Rectal smooth muscle tissue (tissue), 1 donor: ENCODE data around the gene FAM120A.

Experiments used
- H3K27ac ChIP-seq: one replicate; pipeline ENCODE4 v1.7.0; 2013; ENCODE audit warnings: low read depth, low read length, inconsistent platforms
- H3K27me3 ChIP-seq: one replicate; pipeline ENCODE4 v1.7.0; 2013; ENCODE audit warnings: low read length; ENCODE audit not compliant: control insufficient read depth, insufficient read depth
- H3K36me3 ChIP-seq: one replicate; pipeline ENCODE4 v1.7.0; 2013; ENCODE audit warnings: low read length; ENCODE audit not compliant: control insufficient read depth, insufficient read depth
- H3K4me1 ChIP-seq: one replicate; pipeline ENCODE4 v1.7.0; 2013; ENCODE audit warnings: low read length; ENCODE audit not compliant: control insufficient read depth, insufficient read depth
- H3K4me3 ChIP-seq: one replicate; pipeline ENCODE4 v1.7.0; 2013; ENCODE audit warnings: low read length
- H3K9ac ChIP-seq: one replicate; pipeline ENCODE4 v1.7.0; 2013; ENCODE audit warnings: low read length

The FAM120A gene

DNA sequence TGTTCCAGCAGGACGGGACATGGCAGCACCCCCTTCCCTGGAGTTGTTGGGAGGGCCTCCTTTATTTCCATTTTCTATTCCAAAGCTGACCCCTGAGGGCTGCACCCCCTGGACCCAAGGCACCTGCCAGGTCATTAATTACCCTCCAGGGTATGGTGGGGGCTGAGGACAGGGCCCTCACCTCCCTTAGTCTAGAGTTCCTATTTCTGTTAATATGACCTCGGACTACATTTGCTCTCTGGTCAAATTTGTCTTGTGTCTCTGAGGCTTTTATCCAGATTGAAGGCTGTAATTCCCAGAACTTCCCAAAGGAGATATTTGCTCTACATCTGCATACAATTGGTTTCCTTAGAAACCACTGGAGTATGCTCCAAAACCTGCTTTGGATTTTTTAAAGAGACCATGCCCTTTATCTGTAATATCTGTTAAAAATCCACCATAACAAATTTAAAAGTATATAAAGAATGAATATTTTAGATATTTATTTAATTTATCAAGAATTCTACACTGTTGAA lies 141.7 kb downstream of the FAM120A start:
- H3K4me1 ChIP-seq, result no peaks in the 10 kb centered on the region
- no peak overlapping the region for H3K9ac ChIP-seq
- no peak overlapping the region for H3K27ac ChIP-seq
- no peak overlapping the region for H3K4me3 ChIP-seq
- no peaks in the 10 kb centered on the region for H3K27me3 ChIP-seq
- H3K36me3 ChIP-seq, result no peaks in the 10 kb centered on the region

DNA sequence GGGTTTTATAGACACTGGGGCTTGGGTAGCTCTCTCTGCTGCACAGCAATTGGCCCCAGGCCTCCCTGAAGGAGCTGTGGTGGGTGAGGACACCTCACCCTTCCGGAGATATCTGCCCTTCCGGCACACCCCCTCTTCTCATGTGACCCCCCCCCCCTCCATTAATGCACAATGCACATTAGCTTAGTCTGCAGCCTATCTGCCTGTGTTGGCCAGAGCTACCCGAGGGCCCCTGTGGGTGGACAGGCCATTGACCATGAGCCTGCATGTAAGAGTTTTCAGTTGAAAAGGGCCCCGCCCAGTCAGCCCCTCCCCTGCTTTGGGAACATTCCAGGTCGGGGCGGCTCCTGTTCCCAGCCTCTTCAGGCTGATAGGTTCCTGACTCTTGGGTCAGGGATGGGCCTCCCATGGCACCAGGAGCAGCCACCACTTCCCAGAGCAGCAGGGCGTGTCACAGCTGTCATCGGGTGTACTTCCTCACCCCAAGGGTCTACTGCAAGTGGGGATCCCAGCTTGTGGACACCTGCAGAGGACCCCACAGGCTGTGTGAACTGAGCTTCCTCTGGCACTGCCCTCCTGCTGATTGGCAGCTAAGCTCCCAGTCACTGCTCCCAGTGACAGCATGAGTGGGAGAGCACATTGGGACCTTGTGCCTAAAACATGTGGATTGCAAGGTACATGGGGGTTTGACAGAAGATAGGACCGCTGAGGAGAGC lies 142.7 kb downstream of the FAM120A start:
- H3K27me3 ChIP-seq, result no peaks in the 10 kb centered on the region
- no peak overlapping the region for H3K9ac ChIP-seq
- no peak overlapping the region for H3K4me3 ChIP-seq
- H3K4me1 ChIP-seq, result no peaks in the 10 kb centered on the region
- no peaks in the 10 kb centered on the region for H3K36me3 ChIP-seq
- H3K27ac ChIP-seq, result no peak overlapping the region

DNA sequence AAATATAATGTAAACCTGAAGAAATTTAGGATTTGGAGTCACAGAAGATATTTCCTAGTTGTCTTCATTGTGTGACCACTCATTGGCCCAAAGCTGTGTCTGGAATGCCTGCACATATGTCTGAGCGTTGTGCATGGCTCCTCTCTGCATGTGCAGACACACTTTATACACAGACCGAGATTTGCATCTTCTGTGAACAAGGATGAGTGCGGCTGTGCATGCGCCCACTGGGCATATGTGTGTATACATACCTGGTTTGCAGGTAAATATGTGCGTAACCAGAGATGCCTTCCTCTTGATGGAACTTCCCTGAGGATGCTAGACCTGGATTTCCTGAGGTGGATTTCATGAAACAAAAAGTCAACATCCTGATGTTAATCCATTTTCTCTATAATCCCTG lies 144.0 kb downstream of the FAM120A start:
- H3K36me3 ChIP-seq, result no peaks in the 10 kb centered on the region
- H3K27ac ChIP-seq, result no peak overlapping the region
- no peak overlapping the region for H3K4me3 ChIP-seq
- H3K9ac ChIP-seq, result no peak overlapping the region
- H3K4me1 ChIP-seq, result no peaks in the 10 kb centered on the region
- H3K27me3 ChIP-seq, result no peaks in the 10 kb centered on the region

DNA sequence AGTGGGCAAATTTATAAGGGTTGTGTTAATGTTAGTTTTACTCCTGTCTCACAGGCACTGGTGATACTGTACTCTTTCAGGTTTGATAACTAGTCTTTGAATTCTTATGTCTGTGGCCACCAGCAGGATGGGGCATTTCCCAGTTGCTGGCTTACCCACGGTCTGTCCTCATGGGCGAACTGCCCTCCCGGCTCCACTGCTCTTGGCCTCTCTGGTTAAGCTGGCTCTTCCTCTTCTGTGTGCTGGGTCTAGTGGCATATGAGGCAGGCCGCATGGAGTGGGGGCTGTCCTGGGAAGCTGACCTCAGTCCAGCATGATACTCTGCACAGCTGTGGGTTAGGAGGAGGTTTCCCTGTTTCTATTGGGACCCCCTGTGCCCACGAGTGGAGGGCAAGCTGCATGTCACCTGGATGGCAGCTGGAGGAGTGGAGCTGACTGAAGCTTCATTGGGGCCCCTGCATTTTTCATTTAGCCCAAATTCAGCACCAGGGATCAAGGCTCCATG lies 144.4 kb downstream of the FAM120A start:
- Histone ChIP-seq H3K27me3 (no peaks in the 10 kb centered on the region), H3K27ac (no peak overlapping the region), H3K9ac (no peak overlapping the region), H3K4me1 (no peaks in the 10 kb centered on the region), H3K36me3 (no peaks in the 10 kb centered on the region), H3K4me3 (no peak overlapping the region)

DNA sequence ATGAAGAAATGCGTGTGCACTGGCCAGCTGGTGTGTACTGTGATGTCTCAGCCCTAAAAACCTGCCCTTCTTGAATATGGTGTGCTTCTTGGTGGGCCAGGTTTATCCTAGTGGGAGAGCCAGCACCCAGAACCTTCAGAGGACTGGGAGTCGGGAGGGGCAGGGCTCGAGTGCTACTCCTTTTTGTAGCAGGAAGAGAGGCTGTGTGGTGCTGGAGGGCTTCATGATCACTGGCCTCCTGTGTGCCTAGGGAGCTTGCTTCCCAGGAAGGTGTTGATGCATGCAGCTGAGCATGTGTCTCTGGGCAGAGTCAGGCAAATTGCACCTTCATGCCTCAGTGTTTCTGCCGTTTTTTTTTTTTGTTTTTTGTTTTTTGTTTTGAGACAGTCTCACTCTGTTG lies 144.9 kb downstream of the FAM120A start:
- Histone ChIP-seq H3K27me3 (no peaks in the 10 kb centered on the region), H3K27ac (no peak overlapping the region), H3K9ac (no peak overlapping the region), H3K36me3 (no peaks in the 10 kb centered on the region), H3K4me3 (no peak overlapping the region), H3K4me1 (no peaks in the 10 kb centered on the region)

DNA sequence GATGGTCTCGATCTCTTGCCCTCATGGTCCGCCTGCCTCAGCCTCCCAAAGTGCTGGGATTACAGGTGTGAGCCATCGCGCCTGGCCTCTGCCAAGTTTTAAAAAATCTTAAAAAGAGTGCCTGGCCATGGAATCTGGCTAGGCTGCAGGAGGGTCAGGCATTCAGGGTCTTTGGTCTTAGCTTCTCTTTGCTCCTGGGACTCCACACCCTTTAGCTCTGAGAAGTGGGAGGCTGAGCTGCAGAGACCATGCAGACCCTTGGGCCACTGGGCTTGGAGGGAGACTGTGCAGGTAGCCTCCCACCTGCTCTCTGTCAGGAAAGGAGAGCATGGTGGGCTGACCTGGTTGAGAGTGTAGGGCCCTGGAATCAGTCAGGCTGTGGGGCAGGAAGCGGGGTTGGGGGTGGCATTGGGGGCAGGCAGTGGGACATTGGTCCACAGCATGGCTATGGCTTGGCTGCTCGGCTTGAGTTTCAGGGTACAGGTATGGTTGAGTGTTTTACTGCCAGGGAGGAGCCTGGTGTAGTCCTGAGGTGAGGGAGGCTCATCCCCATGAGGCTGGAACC lies 145.7 kb downstream of the FAM120A start:
- H3K27ac ChIP-seq, result no peak overlapping the region
- H3K27me3 ChIP-seq, result no peaks in the 10 kb centered on the region
- H3K9ac ChIP-seq, result no peak overlapping the region
- no peaks in the 10 kb centered on the region for H3K36me3 ChIP-seq
- no peaks in the 10 kb centered on the region for H3K4me1 ChIP-seq
- no peak overlapping the region for H3K4me3 ChIP-seq

DNA sequence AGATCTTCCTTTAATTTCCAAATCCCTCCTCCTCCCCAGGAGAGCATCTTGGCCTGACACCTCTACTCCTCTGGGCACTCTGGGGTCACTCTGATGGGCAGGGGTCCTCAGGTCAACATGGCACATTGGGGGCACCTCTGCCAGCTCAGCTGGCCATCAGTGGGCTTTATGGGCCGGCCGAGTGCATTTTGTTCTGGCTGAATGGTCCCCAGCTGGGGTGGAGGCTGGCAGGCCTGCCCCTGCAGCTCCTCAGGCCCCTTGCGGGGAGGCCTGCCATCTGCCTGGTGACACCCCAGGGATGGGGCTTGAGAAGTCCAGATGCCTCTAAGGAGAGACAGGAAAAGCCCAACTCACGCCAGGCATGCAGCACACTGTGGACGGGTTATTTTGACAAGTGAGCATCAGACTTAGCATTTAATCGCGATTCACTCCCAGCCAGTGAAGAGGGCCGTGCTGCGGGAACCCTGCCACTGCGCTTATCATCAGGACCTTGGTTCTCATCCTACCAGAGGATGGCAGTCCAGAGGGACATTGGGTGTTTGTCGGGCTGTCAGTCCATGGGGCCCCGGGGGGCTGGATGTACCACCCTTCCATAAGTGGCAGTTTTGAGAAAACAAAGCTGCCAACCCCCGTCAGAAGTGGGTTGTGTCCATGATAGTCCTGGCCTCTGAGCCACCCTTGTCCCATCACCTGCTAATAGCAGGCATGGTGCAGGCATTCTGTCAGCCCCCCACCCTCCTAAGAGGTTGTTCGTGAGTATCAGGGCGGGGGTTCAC lies 146.6 kb downstream of the FAM120A start:
- Histone ChIP-seq H3K9ac (no peak overlapping the region), H3K4me3 (no peak overlapping the region), H3K27ac (no peak overlapping the region), H3K27me3 (no peaks in the 10 kb centered on the region), H3K36me3 (no peaks in the 10 kb centered on the region), H3K4me1 (no peaks in the 10 kb centered on the region)

DNA sequence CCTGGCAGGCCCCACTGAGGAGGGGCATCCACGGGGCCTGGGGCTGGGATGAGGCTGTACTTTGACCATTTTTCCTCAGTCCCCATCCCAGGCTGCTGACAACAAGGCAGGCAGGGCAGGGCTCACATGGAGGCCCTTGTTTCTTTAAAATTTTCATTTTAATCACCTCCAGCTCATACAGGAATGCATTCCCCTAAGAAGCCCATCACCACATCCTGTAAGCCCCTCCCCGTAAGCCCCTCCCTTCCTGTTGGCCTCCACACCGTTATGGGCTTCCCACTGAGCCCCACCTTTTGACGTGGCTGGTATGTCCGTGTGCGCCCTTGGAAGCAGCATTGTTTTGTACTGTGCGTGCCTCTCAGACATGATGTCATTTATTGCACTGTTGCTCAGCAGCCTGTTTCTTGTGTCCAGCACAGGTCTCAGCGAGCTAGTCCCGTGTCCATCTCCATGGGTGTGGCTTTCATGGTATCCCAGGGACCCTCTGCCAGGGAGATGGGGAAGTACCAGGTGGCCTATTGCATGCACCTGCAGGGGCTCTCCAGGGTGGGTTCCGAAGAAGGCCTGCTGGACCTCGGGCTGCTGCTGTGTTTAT lies 147.3 kb downstream of the FAM120A start:
- H3K9ac ChIP-seq, result no peak overlapping the region
- H3K27ac ChIP-seq, result no peak overlapping the region
- H3K4me3 ChIP-seq, result no peak overlapping the region
- no peaks in the 10 kb centered on the region for H3K27me3 ChIP-seq
- H3K4me1 ChIP-seq, result no peaks in the 10 kb centered on the region
- H3K36me3 ChIP-seq, result no peaks in the 10 kb centered on the region

DNA sequence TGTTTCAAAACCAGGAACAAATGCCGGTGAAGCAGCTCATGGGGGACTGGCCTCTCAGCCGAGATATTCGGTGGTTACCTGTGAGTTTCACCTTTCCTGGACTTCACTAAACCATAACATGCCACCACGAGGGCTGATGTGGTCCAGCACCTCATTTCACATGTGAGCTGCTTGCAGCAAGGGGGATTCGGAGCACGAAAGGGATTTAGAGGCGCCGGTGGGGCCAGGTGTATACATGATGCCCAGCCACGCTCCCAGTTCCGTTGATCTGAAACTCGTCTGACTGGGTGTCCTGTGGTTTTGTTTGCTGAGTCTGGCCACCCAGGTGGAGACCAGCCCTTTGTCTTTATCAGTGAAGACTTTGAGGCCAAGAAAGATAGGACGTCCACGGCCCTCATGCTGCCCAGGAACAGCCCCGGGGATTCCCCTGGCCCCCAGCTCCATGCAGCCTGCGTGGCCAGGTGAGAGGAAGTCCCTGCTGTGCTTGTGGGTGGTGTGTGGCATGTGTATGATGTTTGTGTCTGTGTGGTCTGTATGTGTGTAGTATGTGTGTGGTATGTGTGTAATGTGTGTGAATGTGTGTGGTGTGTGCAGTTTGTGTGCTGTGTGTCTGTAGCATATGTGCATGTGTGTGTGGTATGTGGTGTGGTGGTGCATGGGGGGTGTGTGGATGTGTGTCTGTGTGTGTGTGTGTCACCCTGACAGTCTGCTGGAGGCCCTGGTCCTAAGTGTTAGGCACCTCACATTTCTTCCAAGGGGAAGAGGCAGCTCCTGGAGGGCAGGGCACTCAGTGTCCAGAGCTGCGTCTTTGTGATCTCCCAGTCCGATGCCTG lies 148.3 kb downstream of the FAM120A start:
- Histone ChIP-seq H3K9ac (no peak overlapping the region), H3K4me1 (no peaks in the 10 kb centered on the region), H3K36me3 (no peaks in the 10 kb centered on the region), H3K27me3 (no peaks in the 10 kb centered on the region), H3K4me3 (no peak overlapping the region), H3K27ac (no peak overlapping the region)

DNA sequence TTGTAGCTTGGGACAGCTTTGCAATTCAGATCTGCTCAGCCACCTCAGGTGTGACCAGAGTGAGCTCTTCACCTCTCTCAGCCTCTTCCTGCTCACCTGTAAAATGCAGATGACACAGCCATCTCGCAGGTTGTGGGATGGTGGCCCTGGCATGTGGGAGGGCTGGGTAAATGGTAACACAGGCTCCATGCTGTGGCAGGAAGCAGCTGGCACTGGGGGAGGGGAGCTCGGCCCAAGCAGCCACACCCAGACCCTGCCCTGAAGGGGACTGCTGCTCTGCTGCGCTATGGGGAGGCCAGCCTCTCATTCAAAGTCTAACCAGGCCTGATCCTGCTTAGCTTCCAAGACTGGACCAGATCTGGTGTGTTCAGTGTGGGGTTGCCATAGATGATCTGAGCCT lies 149.0 kb downstream of the FAM120A start:
- no peak overlapping the region for H3K27ac ChIP-seq
- no peak overlapping the region for H3K9ac ChIP-seq
- no peaks in the 10 kb centered on the region for H3K4me1 ChIP-seq
- no peak overlapping the region for H3K4me3 ChIP-seq
- H3K36me3 ChIP-seq, result no peaks in the 10 kb centered on the region
- H3K27me3 ChIP-seq, result no peaks in the 10 kb centered on the region

DNA sequence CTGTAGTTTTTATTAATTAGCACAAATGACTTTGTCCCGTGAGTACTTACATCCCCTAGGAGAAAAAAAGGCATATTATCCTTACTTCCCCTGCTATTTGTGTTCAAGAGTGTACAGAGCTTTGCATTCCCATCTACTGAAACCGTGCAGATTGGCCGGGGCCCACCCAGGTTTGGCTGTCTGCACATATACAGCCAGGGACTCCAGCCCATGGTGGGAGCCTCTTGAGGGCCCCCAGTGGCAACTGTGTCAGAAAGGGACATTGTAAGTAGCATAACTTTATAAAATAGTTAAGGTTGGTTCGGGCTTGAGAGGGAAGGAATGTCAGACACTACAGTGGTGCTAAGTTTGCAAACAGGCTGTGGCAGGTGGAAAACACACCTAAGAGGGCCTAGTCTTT lies 149.6 kb downstream of the FAM120A start:
- H3K4me1 ChIP-seq, result no peaks in the 10 kb centered on the region
- no peak overlapping the region for H3K4me3 ChIP-seq
- no peaks in the 10 kb centered on the region for H3K27me3 ChIP-seq
- no peak overlapping the region for H3K9ac ChIP-seq
- H3K36me3 ChIP-seq, result no peaks in the 10 kb centered on the region
- H3K27ac ChIP-seq, result no peak overlapping the region

DNA sequence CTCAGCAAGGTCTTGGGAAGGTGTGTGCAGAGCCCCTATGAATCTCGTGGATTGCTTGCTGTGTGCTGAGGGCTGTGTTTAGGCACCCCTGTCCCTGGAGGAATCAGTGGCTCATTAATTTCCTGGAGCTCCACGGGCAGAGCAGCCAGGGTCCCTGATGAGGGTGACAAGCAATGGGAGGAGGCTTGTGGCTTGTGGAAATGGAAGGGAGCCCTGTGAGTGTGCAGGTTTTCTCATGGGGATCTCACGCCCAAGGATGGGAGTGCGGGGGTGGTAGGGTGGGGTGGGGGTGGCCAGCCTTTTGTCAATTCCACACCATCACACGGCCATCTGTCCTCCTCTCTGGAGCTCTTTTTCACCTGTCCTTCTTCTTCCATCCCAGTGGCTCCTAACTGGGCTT lies 150.2 kb downstream of the FAM120A start:
- no peaks in the 10 kb centered on the region for H3K36me3 ChIP-seq
- no peak overlapping the region for H3K4me3 ChIP-seq
- H3K4me1 ChIP-seq, result no peaks in the 10 kb centered on the region
- H3K27ac ChIP-seq, result no peak overlapping the region
- no peak overlapping the region for H3K9ac ChIP-seq
- H3K27me3 ChIP-seq, result no peaks in the 10 kb centered on the region
